ENCODE results near the gene ICE1.

DNA sequence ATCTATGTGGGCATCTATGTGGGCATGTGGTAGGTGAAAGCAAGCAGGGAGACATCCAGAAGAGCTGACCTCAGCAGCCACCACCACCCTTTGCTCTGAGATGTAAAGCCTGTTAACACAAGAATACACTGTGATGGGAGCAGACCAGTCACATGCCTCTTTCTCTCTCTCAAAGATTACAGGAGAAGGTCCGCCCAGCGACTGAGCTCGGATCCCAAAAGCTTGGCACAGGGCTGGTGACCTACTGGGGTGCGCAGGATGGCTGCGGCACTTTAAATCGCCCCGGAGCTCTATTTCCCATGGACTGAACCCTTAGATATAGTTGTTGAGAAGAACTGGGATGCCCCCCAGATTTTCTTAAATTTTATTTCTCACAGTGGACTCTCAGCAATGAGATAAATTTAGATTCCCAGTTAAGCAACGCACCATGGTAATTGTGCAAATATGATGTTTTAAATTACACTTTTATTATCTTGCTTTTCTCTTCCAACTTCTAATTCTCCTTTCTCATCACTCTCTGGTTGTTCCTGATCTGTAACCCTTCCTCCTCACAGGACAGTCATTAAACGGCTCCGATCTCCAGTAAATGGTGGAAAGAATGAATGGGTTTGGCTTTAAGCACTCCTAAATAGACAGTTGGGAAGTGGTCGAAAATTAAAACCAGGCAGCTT is 37.7 kb upstream of the ICE1 start:
- TF ChIP-seq, protein P1, sequence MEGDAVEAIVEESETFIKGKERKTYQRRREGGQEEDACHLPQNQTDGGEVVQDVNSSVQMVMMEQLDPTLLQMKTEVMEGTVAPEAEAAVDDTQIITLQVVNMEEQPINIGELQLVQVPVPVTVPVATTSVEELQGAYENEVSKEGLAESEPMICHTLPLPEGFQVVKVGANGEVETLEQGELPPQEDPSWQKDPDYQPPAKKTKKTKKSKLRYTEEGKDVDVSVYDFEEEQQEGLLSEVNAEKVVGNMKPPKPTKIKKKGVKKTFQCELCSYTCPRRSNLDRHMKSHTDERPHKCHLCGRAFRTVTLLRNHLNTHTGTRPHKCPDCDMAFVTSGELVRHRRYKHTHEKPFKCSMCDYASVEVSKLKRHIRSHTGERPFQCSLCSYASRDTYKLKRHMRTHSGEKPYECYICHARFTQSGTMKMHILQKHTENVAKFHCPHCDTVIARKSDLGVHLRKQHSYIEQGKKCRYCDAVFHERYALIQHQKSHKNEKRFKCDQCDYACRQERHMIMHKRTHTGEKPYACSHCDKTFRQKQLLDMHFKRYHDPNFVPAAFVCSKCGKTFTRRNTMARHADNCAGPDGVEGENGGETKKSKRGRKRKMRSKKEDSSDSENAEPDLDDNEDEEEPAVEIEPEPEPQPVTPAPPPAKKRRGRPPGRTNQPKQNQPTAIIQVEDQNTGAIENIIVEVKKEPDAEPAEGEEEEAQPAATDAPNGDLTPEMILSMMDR (IDR thresholded peaks at IDR 0.05) = no peak
- no peak for TF ChIP-seq POLR2AphosphoS5 (IDR thresholded peaks at IDR 0.05)
- TF ChIP-seq POLR2A (IDR thresholded peaks at IDR 0.05) = no peak
- no peak for TF ChIP-seq EP300 (IDR thresholded peaks at IDR 0.05; ENCODE audit: low read depth)

Data from transverse colon (tissue), 4 donors.